NCI-H2227 (cell line): ENCODE results near the gene SGO2.
"Not testable (repeated sequence)": the region's sequence is repeated elsewhere in the genome, so short reads cannot be mapped to it uniquely, and the experiment has no call there.

Experiments used
- DNase-seq: peaks from one replicate; lab custom pipeline; 2025; ENCODE audit not compliant: unreplicated experiment; lab: John Stamatoyannopoulos, UW

SGO2 gene

DNA sequence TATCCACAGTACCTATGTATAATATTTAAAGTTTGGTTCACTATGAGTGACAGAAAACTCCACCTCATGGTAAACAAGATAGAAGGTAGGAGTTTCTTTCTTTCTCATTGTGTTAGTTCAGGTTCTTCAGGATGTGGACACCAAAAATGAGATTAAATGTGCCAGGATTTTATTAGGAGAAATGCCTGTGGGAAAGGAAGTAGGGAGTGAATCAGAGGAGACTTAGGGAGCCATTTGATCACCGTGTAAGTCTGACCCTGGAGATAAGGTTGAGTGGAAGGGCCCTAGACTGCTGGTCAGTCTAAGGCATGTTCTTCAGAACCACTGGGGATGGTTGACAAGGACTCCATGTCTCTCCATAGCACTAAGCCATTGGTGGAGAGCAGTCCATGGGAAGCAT is 67.9 kb downstream of the SGO2 start:
- DNase-seq, result no peak

DNA sequence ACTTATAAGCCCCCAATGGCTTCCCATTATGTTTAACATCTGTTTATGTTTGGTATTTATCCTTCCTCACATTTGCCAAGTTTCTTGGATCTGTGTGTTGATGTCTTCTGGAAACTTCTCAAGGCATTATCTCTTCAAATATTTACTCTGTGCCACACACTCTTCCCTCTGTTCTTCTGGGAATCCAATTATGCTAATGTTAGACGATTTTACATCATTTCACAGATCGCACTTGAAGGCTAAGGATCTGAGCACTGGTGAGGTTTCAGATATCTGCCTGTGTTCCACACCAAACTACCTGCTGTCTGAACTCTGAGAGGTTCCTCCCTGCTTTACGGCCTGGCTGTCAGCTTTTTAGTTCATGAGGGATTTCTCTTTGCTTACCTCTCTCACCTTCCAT is 69.9 kb downstream of the SGO2 start:
- no peak for DNase-seq

DNA sequence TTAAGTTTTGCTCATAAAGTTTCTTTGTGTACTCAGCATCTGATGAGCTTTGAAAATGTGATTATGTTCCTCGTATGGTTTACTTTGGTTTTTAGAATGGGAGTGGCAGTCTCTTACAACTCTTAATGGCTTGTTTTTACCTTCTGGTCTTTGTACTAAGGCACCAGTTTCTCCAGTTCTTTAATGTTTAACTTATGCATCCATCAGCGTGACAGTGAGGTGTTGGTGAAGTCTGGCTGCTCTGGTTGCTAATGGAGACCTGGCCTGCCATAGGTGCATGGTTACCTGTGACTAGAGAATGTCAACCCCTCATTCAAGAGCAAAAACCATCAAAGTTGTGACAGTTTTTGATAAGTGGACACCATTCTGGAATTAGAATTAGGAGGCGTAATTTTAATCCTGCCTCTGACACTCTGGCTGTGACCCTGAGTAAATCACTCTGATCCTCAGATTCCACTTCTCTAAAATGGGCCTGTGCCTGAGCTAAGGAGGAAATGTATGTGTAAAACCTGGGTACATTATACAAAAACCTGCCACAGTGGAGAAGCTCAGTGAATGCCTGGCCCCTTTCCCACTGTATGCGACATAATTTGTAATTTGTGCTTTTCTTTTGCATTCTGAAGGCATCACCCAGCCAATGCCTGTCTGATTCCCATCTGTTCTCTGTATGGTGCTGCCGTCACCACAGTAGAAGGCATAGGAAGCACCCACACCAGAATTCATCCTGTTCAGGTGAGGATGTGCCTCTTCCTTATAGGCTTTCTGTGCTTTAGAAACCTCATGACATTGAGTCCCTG is 71.0 kb downstream of the SGO2 start:
- no peak for DNase-seq

DNA sequence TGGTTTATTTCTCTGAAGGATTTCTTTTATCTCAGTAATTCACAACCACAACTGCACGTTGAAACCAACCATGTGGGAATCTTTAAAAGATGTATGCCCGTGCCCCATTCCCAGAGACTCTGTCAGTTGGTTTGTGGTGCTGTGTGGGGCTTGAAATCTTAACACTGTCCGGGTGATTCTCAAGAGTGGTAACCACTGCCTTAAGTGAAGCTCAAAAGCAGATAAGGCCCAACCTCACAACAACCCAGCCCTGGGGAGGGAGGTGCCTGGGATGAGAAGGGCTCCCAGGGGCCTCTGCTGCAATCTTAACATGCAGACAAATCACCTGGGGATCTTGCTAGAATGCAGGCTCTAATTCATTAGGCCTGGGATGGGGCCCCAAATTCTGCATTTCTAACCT is 73.2 kb downstream of the SGO2 start:
- no peak for DNase-seq

DNA sequence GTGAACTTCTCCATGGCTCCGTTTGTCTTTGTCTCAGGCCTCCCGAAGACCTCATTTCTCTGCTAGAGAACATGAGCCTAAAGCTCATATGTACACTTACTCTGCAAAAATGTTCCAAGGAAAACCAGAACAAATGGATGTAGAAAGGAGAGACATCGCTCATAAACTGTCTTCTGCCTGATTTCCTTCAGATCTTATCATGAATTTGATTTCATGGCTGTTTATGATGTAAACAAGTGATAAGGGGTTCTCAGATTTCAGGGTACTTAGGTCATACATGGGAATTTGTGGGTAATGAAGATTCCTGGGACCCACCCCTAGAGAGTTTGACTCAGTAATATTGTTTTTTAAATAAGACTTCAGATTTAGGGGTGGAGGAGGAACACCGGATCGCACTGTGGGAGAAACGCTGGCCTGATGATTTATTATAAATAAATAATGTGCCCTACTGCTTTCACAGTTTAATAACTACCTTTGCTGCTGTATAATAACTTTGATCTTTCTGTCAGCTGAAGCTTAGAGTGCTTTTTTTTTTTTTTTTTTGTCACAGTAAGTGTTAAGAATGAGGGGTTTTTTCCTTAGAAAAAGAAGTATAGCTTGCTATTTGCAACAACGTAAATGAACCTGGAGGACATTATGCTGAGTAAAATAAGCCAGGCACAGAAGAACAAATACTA is 74.7 kb downstream of the SGO2 start:
- DNase-seq, result peak; percentile 47

DNA sequence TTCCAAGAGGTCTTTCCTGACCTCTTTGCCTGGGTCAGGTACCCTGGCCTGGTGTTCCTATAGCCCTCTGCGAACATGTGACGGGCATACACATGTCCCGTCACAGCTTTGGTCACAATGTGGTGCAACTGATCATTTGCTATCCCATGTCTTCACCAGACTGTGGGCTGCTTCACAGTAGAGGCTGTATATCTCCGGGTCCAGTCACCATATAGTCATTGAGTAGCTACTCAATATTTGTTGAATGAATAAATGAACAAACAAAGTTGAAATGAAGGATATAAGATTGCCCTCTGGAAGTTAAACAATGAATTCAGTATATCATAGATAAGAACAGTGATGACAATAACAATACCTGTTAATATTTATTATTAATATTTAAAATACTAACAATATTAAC is 76.6 kb downstream of the SGO2 start:
- no peak for DNase-seq

DNA sequence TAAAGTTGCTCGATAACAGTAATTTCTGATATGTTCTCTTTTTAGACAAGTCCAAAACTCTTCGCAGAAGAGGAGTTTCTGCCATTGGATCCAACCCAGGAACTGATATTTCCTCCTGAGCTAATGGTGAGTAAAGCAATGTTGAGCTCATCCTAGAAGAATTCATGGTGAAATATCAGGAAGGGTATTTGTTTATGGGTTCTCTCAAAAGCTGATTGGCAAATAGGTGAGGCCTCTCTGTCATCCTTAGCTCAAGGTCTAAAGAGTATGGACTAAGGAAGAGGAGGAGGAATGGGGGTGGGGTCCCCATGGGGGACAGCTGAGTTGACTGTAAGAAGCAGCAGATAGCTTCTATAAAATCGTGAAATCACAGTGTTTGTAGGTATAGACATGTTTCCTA is 78.0 kb downstream of the SGO2 start:
- no peak for DNase-seq

DNA sequence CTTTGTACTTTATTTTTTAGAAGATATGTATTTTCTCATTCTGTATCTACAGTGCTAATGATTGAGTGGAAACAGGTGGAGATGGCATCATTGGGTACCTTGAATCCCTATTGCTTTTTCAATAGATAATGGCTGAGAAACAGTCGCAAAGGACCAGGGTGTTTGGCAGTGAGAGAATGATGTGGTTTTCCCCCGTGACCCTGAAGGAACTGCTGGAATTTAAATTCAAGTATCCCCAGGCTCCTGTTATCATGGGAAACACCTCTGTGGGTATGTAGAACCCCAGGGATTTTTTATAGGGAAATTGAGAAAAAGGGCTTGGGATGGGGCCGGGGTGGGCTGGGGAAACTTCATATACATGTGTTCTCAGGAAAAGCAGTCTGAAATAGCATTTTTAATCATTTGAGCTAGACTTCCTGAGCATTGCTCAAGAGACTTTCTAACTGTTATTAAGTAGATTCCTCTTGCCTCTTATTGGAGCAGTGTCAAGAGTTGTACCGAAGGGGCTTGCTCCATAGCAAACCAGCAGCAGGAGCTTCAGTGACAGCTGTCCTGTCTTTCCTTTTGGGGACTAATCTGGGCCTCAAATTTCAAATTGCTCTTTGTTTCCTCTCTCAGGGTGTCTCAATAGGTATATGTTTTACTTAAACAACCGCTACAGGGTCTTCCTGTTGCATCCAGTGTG is 78.7 kb downstream of the SGO2 start:
- DNase-seq, result no peak

DNA sequence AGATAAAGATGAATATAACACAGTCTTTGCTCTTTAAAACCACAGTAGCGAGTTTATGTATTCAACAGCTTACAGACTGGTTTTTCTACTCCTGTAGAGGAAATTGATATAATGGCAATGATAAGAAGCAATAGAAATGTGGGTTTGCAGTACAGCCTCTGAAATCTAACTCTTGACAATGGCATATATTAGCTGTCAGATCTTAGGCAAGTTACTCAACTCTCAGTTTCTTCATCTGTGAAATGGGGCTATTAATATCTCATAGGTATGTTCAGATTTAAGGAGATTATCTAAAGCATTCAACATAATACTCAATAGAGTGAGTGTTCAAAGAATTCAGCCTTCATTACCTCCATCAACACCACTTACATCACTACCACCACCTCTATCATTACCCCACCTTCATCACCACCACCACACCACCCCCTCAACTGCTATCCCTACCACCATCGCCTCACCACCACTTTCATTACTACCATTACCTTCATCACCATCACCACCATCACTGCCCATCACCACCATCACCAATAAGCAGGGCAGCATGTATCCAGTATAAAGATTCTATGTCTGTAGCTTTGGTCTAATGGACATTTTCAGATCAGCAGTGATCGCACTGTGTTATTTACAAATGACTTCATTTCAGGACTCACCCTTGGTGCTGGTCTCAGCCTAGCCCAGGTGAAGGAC is 82.5 kb downstream of the SGO2 start:
- no peak for DNase-seq

DNA sequence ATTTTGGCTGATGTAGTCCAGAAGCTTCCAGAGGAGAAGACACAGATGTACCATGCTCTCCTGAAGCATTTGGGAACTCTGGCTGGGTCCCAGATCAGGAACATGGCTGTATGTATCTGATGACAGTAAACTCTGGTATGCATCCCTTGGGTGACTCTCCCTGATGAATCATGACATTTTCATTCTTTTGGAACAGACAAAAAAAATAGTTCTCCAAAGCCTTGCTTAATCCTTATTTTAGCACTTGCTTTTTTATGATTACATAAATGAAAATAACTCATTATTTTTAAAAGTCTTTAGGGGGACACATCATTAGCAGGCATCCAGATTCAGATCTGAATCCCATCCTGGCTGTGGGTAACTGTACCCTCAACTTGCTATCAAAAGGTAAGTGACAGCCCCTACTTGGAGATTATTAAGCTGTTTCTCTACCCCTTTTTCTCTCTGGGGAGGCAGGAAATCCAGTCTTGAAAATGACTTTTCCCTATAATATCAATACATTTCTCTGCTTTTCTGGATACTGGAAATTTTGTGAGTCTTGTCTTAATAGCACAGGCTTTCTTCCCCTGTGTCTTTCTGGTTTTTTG is 83.1 kb downstream of the SGO2 start:
- no peak for DNase-seq

DNA sequence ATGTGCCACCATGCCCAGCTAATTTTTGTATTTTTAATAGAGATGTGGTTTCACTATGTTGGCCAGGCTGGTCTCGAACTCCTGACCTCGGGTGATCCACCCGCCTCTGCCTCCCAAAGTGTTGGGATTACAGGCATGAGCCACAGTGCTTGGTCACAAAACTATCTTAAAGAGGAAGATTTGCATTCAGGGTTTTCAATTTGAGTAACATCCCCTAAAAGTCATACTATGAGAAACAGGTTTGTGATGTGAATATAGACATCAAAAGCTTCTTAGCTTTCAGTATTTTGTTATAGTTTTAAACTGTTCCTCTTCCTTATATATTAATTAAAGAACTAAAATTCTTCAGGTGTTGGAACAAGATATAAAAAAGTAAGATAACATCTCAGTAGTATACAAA is 84.2 kb downstream of the SGO2 start:
- DNase-seq, result not testable (repeated sequence)

DNA sequence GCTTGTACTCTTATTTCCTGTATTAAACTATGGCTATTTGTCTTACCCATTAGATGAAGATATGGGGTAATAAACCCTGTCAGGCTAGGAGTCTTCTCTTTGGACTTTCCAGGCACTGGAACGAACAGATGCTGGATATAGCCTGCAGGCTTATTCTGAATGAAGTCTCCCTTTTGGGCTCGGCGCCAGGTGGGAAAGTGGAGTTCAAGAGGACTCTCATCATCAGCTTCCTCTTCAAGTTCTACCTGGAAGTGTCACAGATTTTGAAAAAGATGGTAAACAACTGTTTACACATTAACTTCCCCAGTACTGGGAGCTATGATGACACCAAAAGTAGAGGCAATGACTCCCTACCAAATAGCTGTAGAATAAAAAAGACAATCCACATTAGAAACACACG is 87.7 kb downstream of the SGO2 start:
- no peak for DNase-seq

DNA sequence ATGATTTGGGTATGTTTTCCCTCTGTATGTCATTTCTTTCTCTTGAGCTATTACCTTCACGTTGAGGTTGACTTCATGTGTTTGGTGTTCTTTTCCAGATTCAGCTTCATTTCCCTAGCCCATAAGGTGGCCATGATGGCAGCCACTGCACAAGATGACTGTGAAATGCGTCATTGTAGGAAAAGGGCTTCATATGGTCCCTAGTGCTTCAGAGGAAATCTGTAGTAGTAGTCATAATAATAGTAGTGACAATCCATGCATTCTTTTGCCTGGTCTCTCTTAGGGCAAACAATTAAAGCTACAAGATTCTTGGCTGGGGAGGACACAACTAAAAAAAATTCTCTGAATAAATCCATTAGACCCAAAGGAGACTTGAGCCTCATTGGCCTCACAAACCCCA is 88.2 kb downstream of the SGO2 start:
- no peak for DNase-seq

DNA sequence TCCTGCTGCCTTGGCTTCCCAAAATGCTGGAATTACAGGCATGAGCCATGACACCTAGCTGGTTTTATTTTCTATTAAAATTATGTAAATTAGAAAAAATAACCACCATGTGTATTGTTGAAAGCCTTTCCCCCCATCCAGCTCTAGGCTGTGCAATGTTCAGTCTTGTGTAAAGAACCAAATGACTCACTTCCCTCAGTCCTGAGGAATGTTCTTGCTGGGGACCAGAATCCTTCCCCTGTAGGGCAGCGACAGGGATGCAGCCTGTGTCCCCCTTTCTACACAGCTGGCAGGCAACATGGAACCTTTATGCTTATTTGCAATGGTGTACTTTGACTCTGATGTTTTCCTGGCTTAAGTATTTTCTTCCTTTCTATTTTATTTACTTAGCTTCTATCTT is 89.2 kb downstream of the SGO2 start:
- no peak for DNase-seq

DNA sequence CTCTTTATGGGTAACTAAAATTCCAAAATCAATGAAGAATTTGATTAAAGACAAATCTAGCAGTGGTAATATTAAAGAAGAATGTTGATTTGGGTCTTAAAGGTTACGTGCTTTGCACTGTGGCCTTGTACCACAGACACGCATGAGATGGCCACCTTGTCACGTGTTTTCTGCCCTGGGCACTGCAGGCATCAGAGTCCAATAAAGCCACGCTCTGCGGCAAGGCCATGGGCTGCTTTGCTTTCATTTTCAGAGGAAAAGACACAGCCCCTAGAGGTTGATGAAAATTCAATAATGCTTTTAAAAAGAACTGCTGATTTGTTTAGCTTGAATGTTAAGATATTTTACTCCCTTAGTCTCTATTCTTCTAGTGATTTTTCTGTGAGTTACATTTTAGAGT is 90.2 kb downstream of the SGO2 start:
- DNase-seq, result no peak

DNA sequence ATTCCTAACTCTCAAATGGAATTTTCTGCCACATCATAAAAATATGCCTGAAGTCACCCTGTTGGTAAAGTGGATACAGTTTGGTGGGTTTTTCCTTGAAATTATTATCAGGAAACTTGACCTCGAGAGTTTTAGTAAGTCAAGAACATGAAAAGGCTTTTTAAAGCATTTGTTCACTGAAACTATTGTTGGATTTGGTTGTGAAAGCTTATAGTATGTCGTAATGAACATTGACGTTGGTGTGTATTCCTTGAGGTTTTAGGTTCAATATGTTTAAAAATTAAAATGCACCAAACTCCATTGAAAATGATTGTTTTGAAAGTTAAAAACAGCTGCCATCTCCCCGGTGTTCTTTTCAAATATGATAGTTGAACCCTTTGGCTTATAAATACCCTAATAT is 90.6 kb downstream of the SGO2 start:
- DNase-seq, result no peak

DNA sequence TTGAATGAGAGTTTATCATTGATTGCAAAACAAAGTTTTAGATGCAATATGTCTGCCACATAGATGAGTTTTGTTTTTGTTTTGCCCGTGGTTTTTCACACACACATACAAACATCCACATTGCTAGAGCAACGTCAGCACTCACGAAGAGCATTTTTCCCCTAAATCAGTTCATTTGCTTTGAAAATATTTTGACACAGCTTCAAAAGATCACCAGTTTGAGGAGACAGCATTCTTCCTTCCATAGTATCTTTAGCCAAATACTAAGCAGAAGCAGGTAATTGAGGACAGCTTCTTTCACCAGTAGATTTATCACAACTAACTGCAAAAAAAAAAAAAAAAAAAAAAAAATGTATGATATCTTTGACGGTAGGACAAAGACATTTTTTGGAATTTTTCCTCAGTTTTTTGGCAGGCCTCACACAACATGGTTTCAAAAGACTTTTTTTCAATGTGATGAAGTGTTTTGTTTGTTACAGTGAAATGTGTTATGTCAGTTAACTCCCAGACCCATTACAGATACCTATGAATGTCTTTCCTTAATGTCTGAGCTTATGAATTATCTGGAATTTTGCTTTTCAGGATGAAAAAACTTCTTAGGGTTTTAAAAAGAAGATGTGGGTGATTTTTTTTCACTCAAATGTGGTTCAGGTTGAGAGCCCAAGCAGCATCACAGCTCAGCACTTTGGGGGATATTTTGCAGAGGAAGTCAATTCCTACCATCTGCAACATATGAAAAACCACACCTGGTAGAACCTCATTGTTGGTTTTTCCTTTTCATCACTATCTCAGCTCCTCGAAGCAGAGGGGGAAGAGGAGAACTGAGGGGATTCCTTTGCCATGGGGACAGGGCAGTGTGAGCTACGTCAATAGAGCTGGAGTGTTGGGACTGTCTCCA is 91.4 kb downstream of the SGO2 start:
- no peak for DNase-seq

DNA sequence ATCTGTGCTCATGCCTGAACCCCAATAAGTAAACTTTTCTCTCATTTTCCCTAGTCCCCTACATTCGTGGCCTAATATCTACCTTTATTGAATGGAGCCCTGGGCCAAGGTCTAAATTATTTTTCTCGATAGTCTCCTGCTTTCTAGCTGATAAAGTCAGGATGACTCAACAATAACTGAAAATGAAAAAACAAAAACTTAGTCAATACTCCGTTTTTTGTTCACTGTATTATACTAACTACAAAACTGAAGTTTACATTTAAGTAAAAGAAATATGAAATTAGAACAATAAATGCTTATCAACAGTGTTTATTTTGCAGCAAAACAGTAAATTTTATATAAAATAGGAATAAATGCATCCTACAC is 92.0 kb downstream of the SGO2 start:
- DNase-seq, result no peak

DNA sequence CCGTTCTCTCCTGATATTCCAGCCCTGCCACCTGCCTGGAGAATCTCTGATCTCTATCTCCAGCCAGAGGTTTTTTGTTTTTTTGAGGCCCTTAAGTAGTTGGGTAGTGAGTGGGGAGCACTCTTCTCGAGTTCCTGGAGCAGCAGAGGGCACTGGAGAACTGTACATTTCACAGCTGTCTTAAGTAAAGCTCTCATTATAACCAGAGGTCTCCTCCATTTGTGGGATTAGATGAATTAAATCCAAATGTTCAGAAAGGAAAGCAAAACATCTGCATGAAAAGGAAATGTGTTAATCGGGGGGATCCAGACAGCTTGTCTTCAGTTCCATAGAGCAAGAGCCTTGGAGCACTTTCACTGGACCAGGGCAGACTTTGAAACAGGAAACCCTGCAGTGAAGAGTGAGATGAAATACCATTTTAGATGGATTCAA is 92.6 kb downstream of the SGO2 start:
- no peak for DNase-seq

DNA sequence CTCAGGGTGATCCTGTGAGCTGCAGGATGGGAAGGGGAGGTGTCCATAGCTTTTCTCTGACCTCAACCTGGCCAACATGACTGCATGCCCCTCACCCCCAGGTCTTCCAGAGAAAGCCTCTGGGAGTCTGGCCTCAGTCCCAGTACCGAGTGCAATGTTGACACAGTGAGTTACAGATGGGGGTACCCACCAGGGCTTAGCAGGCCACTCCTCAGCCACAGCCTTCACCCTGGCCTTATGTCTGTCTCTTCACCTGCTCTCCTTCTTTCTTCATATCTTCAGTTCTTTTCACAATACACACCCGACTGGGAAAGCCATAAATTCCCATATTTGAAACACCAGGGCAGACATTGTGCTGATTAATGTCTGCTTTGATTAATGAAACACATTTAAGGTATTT is 93.3 kb downstream of the SGO2 start:
- DNase-seq, result no peak
